ENCODE data around the gene BIRC3.

DNA sequence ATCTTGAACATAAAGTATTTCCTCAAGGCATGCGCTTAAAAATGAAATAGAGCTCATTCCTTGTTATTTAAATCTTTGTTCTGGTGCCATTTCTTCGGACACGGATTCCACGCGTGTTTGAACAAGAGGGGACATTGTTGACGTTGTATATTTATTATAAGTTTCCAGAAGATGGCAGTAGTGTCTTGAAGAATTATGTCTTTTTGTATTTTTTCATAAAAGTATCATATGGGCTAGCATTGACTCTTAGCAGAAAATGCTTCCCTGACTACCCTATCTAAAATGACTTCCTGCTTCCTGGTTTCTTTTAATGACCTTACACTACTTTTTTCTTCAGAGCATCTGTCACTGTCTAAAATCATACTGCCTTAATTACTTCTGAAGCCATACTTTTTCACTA is 50.1 kb downstream of the BIRC3 start:
- TF ChIP-seq, protein P1, sequence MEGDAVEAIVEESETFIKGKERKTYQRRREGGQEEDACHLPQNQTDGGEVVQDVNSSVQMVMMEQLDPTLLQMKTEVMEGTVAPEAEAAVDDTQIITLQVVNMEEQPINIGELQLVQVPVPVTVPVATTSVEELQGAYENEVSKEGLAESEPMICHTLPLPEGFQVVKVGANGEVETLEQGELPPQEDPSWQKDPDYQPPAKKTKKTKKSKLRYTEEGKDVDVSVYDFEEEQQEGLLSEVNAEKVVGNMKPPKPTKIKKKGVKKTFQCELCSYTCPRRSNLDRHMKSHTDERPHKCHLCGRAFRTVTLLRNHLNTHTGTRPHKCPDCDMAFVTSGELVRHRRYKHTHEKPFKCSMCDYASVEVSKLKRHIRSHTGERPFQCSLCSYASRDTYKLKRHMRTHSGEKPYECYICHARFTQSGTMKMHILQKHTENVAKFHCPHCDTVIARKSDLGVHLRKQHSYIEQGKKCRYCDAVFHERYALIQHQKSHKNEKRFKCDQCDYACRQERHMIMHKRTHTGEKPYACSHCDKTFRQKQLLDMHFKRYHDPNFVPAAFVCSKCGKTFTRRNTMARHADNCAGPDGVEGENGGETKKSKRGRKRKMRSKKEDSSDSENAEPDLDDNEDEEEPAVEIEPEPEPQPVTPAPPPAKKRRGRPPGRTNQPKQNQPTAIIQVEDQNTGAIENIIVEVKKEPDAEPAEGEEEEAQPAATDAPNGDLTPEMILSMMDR (IDR thresholded peaks at IDR 0.05): peak in 3 of 4 donors; percentile 20 to 24 (median 22)
- no peak for TF ChIP-seq POLR2A (IDR thresholded peaks at IDR 0.05)

Measured in right lobe of liver (tissue), 4 donors.